ENCODE measurements around the gene SERINC3. TPM values are rescaled to one million over a fixed set of nuclear protein-coding genes. Genes with fewer than 3 reads are reported as not detected.

Gene SERINC3
- total and polyA plus RNA-seq, 2 of the 13 experiments (the other 11 are each of a cell fraction or from before 2014, with no cell fraction given): 82.0 to 226 TPM

DNA sequence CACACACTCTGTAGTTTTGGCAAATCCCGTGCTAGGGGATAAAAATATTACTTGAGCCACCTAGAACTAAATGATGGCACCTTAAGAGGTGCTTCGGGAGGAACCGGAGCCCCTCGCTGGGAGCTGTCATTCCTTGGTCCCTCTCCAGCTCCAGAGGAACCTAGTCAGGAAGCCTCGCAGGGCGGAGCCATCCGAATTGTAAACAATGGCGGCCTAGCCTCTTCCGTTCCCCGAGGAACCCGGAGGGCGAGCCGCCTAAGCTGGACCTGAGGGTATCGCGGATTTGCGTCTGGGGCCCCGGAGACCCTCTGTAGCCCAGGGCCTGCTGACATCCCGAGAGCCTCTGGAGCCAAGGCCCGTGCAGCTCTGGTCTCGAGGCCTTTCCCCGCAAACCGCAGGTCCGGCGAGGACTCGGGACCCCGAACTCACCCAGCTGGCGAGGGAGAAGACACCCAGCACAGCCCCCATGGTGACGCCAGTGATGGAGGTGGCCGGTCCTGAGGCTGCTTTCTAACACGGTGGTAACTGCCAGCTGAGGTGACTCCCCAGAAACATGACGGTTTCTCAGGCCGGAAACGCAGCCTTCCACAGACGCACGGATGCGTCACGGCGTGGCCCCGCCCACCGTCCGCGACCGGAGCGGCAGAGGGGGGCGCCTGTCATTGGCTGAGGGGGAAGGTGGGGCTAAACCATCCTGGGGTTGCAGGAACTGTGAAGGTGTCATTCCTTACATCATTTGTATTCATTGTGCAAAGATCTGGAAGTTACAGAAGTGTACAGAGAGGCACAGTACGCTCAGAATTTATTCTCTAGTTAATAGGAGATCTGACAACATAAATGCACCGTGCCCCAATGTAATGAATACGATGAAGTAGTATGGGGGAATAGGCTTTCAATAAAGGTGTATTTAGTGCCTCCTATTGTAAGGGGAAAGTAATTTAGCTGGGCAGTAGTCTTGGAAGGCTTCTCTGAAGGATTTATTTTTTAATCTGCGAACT lies at the start of gene SERINC3 (continued):
- TF ChIP-seq, protein P1, sequence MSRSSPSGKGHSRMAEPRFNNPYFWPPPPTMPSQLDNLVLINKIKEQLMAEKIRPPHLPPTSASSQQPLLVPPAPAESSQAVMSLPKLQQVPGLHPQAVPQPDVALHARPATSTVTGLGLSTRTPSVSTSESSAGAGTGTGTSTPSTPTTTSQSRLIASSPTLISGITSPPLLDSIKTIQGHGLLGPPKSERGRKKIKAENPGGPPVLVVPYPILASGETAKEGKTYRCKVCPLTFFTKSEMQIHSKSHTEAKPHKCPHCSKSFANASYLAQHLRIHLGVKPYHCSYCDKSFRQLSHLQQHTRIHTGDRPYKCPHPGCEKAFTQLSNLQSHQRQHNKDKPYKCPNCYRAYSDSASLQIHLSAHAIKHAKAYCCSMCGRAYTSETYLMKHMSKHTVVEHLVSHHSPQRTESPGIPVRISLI (CRISPR knock-in tag; IDR thresholded peaks at IDR 0.05; ENCODE audit: borderline replicate concordance): peak; percentile 71; the same call in 1 of the 2 replicates
- TF ChIP-seq, protein P2, sequence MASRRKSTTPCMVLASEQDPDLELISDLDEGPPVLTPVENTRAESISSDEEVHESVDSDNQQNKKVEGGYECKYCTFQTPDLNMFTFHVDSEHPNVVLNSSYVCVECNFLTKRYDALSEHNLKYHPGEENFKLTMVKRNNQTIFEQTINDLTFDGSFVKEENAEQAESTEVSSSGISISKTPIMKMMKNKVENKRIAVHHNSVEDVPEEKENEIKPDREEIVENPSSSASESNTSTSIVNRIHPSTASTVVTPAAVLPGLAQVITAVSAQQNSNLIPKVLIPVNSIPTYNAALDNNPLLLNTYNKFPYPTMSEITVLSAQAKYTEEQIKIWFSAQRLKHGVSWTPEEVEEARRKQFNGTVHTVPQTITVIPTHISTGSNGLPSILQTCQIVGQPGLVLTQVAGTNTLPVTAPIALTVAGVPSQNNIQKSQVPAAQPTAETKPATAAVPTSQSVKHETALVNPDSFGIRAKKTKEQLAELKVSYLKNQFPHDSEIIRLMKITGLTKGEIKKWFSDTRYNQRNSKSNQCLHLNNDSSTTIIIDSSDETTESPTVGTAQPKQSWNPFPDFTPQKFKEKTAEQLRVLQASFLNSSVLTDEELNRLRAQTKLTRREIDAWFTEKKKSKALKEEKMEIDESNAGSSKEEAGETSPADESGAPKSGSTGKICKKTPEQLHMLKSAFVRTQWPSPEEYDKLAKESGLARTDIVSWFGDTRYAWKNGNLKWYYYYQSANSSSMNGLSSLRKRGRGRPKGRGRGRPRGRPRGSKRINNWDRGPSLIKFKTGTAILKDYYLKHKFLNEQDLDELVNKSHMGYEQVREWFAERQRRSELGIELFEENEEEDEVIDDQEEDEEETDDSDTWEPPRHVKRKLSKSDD (CRISPR knock-in tag; IDR thresholded peaks at IDR 0.05; ENCODE audit: low read depth): peak; percentile 96
- TF ChIP-seq, protein P3, sequence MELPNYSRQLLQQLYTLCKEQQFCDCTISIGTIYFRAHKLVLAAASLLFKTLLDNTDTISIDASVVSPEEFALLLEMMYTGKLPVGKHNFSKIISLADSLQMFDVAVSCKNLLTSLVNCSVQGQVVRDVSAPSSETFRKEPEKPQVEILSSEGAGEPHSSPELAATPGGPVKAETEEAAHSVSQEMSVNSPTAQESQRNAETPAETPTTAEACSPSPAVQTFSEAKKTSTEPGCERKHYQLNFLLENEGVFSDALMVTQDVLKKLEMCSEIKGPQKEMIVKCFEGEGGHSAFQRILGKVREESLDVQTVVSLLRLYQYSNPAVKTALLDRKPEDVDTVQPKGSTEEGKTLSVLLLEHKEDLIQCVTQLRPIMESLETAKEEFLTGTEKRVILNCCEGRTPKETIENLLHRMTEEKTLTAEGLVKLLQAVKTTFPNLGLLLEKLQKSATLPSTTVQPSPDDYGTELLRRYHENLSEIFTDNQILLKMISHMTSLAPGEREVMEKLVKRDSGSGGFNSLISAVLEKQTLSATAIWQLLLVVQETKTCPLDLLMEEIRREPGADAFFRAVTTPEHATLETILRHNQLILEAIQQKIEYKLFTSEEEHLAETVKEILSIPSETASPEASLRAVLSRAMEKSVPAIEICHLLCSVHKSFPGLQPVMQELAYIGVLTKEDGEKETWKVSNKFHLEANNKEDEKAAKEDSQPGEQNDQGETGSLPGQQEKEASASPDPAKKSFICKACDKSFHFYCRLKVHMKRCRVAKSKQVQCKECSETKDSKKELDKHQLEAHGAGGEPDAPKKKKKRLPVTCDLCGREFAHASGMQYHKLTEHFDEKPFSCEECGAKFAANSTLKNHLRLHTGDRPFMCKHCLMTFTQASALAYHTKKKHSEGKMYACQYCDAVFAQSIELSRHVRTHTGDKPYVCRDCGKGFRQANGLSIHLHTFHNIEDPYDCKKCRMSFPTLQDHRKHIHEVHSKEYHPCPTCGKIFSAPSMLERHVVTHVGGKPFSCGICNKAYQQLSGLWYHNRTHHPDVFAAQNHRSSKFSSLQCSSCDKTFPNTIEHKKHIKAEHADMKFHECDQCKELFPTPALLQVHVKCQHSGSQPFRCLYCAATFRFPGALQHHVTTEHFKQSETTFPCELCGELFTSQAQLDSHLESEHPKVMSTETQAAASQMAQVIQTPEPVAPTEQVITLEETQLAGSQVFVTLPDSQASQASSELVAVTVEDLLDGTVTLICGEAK (IDR thresholded peaks at IDR 0.05): no peak
- TF ChIP-seq, protein P3 (CRISPR knock-in tag; IDR thresholded peaks at IDR 0.05): peak; percentile 93
- 0 out of 2 replicates have a peak, but pooled peaks have one; percentile 62 for TF ChIP-seq ZNF512 (CRISPR knock-in tag; IDR thresholded peaks at IDR 0.05)
